ENCODE results near the gene DDR1.
"Not testable (repeated sequence)": the region's sequence is repeated elsewhere in the genome, so short reads cannot be mapped to it uniquely, and the experiment has no call there.

DDR1 gene

DNA sequence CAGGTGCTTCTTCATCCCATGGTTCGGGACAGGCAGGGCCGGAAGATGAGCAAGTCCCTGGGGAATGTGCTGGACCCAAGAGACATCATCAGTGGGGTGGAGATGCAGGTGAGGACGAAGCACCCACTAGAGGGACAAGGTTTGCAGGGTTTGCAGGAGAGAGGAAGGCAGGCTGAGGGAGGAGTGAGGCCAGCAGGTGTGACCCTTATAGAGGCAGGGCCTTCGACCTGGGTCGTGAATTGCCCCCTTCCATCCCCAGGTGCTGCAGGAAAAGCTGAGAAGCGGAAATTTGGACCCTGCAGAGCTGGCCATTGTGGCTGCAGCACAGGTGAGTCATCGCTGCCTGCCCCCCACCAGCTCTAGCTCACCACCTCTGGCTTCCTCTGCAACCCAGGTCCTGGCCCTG lies 38.1 kb downstream of the DDR1 start:
- no peak for DNase-seq

DNA sequence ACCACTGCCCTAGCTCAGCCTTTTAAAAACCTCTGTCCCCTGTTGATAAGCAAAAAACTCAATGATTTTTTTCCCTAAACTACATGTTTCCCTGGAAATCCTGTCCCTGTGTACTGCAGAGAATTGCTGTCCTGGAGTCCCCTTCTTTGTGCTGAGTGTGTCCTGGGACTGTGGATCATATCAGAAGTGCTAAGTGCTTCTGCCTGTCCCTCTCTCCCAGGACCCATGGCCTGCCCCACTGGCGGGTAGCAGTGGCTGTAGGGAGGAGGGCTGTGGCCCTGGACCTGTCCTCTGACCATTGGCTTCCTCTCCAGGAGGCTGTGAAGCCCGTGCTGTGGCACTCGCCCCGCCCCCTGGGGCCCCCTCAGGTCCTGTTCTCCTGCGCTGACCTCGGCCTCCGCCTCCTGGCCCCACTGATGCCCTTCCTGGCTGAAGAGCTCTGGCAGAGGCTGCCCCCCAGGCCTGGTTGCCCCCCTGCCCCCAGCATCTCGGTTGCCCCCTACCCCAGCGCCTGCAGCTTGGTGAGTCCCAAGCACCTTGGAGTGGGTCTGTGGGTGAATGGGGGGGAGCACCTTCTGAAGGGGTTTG lies 39.8 kb downstream of the DDR1 start:
- not testable (repeated sequence) for DNase-seq

DNA sequence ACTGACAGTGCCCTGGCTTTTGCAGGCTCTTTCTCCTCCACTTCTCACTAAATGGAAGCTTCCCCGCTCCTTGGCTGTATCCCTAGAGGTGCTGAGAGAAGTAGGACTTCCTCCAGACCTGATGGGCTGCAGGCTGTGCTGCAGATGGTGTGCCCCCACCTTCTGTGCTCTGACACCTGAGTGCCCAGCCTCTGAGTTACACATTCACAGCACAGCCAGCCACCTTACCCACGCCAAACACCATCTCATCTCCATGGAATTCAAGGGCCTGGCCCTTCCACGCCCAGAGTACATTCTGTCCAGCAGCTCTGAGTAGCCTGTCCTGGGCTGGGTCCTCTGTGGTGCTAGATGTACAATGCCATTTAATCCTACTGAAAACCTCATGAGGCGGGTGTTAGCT lies 42.3 kb downstream of the DDR1 start:
- DNase-seq: no peak

DNA sequence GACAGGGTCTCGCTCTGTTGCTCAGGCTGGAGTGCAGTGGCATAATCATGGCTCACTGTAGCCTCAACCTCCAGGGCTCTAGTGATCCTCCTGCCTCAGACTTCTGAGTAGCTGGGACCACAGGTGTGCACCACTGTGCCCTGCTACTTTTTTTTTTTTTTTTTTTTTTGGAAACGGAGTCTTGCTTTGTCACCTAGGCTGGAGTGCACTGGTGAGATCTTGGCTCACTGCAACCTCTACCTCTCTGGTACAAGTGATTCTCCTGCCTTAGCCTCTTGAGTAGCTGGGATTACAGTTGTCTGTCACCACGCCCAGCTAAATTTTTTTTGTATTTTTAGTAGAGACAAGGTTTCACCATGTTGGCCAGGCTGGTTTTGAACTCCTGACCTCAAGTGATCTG lies 42.8 kb downstream of the DDR1 start:
- DNase-seq: not testable (repeated sequence)

GRCh38 chr6:30928677-30929076 lies 44.4 kb downstream of the DDR1 start:
- no peak for DNase-seq

GRCh38 chr6:30930506-30930905 lies 46.2 kb downstream of the DDR1 start:
- no peak for DNase-seq

- DNase-seq: no peak
These were observed 47.0 kb downstream of the DDR1 start for GRCh38 chr6:30931272-30931671.

DNA sequence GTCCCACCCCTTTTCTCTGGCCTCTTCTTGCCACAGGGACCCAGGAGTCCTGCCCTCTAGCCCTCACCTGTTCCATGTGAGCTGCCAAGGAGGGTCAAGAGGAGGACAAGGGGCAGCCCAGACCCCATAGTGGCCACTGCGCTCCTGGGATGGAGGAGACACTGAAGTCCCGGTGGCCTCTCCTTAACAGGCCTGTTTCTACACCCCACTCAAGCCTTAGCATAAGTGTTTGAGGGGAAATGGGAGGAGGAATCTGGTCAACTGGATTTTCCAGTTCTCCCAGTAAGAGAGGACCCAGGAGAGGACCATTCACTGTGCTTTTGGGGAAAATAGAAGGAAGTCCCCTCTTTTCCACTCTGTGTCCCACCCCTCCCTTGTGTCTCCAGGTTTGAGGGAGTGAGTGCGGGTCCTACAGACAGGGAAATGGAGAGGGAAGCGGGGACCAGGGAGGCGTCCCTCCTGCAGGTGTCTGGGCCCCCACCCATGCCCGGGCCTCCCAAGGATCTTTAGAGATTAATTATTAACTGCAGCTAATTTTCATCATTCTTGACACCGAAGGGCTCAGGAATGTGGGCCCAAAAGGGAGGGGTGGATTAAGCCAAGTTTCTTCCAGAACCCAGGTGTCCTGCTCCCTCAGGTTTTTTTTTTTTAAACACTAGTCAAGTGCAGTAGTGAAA lies 47.8 kb downstream of the DDR1 start, which contains the start of gene SFTA2:
Gene SFTA2 (minus strand): TSS at position 202 of the 677 bp plus-strand sequence. CDS start 74 bp downstream, at position 128.
- DNase-seq: no peak

- DNase-seq: no peak
These were observed 48.5 kb downstream of the DDR1 start for GRCh38 chr6:30932665-30933365.

- no peak for DNase-seq
These were observed 50.7 kb downstream of the DDR1 start for GRCh38 chr6:30935018-30935417.

GRCh38 chr6:30937265-30937664 lies 52.9 kb downstream of the DDR1 start:
- DNase-seq: no peak

DNA sequence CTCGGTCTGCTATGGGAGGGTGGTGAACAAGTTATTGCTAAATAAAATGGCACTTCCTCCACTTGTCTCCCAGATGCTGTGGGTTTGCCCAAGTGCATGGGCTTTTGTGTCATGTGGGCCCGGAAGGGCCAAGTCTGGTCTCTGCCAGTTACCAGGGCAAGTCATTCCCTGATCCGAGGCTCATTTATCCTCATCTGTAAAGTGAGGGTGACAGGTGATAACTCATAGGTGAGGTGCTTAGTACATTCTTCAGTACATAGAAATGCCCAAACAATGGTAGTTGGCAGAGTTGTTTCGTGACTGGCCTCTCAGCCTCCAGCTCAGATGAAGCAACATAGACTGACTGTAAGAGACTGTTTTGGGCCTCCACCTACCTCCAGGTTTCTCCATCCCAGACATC lies 54.4 kb downstream of the DDR1 start:
- DNase-seq: no peak

- DNase-seq: no peak
These were observed 55.2 kb downstream of the DDR1 start for GRCh38 chr6:30939473-30939872.

- DNase-seq: no peak
These were observed 56.2 kb downstream of the DDR1 start, which contains the start of gene MUCL3 for GRCh38 chr6:30940361-30940986. TSS of gene MUCL3 (plus strand) at chr6:30940973. CDS start at chr6:30941000, 27 bp downstream.

DNA sequence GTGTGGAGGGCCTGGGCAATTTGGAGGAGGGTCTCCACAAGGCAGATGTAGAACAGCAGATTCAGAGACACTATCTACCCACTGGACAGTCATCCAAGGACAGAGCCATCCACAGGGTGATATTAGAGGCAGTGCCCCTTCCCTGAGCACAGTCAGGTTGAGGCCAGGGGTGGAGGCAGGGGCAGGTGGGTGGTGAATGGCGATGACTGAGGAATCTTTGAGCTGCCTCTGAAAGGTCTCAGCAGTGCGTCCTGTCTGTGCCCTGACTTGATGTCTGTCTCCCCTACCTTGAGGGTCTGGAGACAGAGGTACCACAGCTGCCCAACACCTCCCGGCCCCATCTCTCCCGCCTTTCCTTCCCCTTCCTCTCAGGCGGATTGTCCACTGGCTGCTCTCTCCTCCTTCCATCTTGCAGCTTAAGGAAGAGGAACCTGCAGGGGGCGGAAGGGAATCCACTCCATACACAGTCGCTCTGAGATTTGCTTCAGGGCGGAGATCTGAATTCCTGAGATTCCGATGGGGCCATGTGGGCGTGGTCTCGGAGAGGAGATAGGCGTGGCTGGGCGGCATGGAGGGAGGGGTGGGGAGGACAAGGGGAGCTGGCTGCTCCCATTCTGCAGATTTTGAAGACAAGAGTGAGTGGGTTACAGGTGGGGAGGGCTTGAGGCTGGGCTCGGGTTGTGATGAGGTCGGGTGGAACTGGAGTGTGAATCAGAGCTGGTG lies 58.2 kb downstream of the DDR1 start:
- DNase-seq: peak; percentile 86

DNA sequence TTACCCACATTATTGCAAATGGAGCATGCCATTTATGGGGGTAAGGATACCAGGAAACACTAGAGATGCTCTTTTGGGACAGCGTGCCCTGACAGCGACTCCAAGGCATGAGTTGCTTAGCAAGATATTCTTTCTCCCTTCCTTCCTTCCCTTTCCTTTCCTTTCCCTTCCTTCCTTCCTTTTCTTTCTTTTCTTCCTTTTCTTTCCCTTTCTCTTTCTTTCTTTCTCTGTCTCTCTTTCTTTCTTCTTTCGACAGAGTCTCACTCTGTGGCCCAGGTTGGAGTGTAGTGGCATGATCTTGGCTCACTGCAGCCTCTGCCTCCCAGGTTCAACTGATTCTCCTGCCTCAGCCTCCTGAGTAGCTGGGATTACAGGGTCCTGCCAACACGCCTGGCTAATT lies 59.7 kb downstream of the DDR1 start:
- no peak for DNase-seq

DNA sequence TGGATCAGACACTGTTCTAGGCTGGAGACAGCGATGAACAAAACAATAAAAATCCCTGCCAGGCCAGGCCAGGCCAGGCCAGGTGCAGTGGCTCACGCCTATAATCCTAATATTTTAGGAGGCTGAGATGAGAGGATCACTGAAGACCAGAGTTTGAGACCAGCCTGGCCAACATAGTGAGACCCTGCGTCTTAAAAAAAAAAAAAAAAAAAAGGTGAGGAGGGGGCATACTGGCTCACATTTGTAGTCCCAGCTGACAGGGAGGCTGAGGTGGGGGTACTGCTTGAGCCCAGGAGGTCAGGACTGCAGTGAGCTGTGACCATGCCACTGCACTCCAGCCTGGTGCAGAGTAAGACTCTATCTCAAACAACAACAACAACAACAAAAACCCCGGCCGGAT lies 61.0 kb downstream of the DDR1 start:
- DNase-seq: no peak

- DNase-seq: no peak
These were observed 62.9 kb downstream of the DDR1 start for GRCh38 chr6:30947231-30947630.

DNA sequence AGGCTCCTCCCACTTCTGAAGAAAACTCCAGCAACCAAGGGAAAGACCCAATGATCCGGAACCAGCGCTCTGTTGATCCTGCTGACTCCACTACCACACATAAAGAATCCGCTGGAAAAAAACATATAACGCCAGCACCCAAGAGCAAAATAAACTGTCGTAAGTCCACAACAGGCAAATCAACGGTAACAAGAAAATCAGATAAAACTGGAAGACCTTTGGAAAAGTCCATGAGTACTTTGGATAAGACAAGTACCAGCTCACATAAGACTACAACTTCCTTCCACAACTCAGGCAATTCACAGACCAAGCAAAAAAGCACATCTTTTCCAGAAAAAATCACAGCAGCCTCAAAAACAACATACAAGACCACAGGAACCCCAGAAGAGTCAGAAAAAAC lies 64.5 kb downstream of the DDR1 start:
- no peak for DNase-seq
